Cardiac septum (tissue), 1 donor: ENCODE results near the gene ABCB6. TPM values are rescaled to one million over a fixed set of nuclear protein-coding genes. Genes with fewer than 3 reads are reported as not detected.

Source experiments
- DNase-seq: peaks from one replicate; pipeline ENCODE4 v3.0.0-alpha.2; 2020; ENCODE audit warnings: low spot score
- intact Hi-C: fragments of 100-400 bp; cut with DNase I; formaldehyde crosslinking; loops from one replicate; pipeline ENCODE4 v1.14.0; 2022
- total RNA-seq: library from RNA; stranded (reverse); fragmentation: NEBNext Ultra II Directional; extraction: Animal tissue kit (Norgen Biotek cat#: 25700); gene quantifications from one replicate; pipeline ENCODE4 v1.2.1, GENCODE V29; 2021
- donor health status: DM: no; HTN: no; CAD: no.

ABCB6 gene
- total RNA-seq, 1 donor from 2014 or later = 17.4 TPM

DNA sequence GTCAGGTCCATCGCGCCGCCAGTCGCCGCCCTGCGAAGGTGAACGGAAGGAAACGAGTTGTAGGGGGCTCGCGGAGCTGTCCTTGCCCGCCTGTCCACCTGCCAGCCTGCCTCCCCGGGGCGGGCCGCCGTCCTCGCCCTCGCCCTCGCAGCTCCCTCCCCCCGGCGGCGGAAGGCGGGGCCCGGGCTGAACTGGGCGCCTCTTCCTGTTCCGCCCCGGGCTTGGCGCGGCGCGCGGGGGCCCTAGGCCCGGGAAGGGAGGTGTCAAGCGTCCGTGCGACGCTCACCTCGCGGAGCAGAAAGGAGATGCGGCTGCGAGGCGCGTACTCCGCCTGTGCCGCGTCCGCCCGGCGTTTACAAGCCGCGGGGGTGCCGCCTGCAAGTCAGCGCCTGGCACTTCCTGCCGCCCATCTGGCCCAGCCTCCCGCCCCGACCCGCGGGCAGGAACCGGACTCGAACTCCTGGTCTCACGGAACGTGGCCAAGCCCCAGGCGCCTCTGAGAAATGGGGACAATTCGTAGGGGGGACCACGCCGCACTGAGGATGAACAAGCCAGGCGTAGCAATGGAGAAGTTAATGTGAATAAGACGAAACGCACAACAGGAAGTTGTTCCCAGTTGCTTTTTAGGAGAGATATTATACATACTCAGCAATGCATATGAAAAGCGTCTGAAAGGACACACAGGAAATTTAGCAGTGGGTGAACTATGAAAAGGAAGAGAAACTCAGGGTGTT is 41.8 kb downstream of the ABCB6 start, which contains the start of gene CNPPD1:
Gene CNPPD1 (minus strand): TSS at position 108 of the 734 bp plus-strand sequence. CDS start 97 bp downstream, at position 11.
- intact Hi-C loops = loop anchor here (1.0 to 5.0 kb wide), 5 partner anchors 17 to 210 kb away; partner anchors contain the start of genes DNAJB2, DNPEP, NHEJ1 and ZFAND2B
- peak; percentile 94 for DNase-seq

DNA sequence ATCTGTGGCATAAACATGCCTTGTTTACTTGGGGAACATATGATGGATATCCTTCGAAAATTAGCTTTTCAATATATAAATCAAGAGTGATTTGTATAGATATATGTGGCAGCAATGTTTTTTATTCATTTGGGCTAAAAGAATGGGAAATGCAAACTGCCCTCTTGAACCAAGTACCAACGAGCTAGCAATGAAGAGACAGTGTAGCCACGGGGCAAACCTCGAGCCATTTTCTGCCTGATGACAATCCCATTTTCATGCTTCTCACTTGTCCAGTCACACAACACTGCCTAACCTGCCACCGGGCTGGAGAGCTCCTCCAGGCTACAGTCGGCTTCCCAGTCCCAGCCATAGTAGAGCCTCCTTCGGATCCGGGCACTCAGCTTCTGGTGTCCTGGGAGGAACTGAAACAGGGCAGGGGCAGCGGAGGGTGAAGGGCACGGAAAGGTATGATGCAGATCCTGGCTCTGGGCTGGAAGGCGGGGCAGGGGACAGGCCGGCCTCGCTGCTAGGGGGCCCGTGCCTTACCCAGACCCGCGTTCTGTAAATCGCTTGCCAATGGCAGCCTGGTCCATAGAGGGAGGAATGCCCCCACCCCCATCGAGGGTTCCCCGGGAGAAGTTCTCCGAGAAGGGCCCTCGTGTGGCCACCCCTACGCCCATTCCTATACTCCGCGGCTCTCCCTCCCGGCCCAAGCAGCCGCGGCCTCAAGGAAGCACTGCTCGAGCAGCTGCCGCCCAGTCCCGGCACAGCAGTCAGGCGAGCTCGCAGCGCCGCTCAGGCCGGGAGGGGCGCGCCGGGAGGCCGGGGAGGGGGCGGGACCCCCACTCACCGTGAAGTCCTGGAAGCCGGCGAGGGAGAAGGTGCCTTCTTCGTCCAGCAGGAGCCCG is 42.6 kb downstream of the ABCB6 start:
- intact Hi-C loops = loop anchor here (1.0 to 5.0 kb wide), 3 partner anchors 31 to 211 kb away; partner anchors contain the start of genes DNPEP and ZFAND2B
- peak; percentile 80 for DNase-seq

DNA sequence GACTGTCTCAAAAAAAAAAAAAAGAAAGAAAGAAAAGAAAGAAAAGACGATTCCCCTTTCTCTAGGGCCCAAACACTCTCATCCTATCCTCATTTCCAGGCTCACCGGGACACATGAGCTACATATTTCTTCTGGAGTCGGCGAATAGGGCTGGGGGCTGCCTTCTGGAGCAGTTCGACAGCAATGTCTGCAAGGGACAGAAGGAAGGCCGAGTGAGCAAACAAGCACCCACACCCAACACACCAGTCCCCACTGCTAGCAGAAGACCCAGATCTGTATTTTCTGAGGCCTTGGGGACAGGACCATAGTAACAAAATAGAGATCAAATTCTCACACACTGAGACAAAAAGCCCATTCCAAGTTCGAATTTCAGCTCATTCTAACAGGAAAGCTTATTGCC is 43.3 kb downstream of the ABCB6 start:
- DNase-seq = no peak
- intact Hi-C loops = loop anchor here (5.0 kb wide), 1 partner anchor 212 kb away; the partner anchor contains the start of gene DNPEP

DNA sequence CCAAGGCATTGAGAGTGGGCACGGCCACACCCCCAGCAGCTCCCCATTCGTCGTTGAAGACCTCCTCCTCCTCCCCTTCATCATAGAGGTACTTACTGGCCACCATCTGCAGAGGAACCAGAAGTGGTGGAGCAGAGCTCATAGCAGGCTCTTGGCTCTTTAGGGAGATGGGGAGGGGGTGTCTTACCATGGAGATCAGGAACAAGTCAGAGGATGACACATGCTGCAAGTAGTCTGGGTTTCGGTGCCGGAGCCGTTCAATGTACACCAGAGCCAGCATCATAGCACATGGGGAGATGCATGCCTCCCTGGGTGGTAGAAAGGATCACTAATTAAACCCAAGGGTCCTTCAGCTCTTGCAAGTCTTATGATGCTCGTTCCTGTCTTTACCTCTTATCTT is 44.0 kb downstream of the ABCB6 start:
- no peak for DNase-seq
- intact Hi-C loops = loop anchor here (5.0 kb wide), 1 partner anchor 212 kb away; the partner anchor contains the start of gene DNPEP

DNA sequence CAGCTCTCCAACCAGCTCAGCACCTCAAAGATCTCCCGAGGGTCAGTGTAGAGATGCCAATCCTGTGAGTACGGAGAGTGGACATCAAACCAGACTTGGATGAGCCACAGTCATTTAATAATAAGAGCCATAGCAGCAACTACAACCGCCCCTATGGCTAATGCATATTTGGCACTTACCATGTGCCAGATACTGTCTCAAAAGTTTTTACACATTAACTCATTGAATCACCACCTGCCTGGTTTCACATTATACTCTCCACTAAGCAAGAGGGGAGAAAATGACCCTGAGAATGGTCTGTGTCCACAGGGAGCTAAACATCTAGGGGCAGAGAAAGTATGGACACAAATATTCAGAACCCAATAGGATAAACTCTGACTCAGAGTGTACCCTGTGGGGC is 44.6 kb downstream of the ABCB6 start:
- intact Hi-C loops = no loop called here
- DNase-seq = no peak

DNA sequence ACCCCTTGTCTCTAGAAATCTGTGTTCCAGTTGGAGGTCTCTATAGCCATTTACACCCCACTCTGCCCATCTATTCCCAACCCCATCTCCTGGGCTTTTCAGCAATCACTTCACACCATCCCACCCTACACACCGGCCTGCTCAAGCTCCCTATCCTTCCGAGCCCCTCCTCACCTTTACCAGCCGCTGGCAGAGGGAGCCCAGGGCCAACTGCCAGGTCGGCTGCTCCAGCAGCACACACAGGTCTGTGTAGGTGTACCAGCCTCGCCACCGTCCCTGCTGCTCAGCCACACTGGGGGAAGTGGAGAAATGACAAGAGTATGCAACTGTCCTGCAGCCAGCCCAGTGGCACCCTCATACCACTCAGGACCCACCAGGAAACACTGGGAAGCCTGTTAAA is 45.6 kb downstream of the ABCB6 start:
- intact Hi-C loops = no loop called here
- DNase-seq = no peak

DNA sequence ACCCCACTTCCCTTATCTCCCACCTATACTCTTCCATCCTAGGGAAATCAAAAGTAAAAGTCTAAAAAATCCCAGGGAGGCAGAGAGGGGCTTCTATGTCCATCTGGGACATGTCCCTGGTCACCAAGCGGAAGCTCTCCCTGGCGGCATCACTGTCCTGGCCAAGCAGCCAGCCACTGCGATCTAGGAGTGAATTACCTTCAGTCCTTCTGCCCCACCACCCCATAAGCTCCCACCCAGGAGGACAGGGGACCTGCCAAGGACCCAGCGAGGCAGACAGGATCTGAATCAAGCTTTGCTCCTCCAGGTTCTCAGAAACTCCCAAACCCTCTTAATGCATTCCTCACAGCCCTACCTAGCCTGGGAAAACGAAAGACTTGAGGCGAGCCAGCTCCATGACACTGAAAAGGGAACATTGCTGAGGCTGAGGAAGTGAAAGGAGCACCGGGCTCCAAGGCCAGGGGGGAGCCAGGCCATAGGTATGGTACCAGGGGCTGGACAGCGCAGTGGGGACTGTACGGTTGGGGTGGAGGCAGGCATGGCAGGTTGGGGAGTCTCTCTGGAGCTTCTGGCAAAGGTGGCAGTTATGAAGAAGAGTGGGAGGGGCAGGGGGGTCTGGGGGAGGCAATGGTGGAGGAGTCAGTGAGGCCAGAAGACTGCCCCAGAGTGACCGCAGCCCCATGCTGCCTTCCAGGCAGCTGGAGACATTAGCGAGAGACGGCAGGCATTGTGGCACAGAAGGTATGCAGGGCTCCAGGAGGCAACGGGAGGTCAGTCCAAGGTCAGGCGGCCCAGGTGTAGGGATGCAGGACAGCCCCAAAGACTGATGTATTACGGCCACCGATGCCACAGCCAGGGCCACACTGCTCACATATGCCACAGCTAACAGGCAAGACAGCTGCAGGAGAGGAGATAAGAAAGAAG is 46.3 kb downstream of the ABCB6 start:
- no peak for DNase-seq
- intact Hi-C loops = no loop called here

DNA sequence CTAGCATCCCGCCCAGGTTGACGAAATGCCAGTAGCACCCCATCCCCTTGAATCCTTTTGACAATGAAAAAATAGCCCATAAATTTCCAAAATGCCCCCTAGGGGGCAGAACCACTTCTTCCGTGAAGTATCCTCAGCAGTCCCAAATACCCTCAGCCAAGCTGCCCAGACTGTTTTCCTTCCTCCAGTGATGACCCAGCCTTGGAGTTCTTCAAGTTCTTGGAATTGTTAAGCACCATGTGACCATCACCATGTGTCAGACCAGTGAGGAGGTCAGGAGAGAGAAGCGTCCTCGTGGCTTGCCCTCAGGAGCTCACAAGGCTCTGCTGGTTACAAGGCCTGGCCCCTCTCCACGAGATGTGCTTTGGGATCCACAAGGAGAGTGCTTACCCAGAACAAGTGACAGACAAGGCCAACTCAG is 47.5 kb downstream of the ABCB6 start:
- intact Hi-C loops = no loop called here
- DNase-seq = no peak

DNA sequence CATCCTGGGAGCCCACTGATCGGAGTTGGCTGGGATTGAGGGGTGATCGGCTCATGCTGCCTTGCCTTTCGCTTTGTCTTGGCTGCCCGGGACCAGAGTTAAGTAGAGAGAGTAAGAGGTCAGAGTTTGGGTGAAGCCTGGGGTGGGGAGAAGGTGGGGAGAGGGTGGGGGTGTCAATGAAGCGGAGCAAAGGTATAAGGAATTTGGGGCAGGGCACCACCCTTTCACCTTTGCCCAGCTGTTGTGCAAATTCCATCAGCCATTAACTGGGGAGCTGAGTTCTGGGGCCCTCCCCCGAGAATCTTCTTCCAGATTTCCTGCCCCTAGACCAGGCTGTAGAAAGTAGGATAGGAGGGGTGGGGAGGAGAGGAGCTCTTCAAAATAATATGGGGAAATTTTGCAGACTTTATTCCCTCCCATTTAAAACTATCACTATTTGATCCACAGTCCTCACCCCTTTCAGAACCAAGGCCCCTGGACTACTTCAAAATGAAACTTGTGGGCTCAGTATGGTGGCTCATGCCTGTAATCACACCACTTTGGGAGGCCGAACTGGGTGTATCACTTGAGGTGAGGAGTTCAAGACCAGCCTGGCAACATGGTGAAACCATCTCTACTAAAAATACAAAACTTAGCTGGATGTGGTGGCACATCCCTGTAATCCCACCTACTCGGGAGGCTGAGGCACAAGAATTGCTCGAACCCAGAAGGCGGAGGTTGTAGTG is 48.7 kb downstream of the ABCB6 start, which contains the start of gene SLC23A3:
Gene SLC23A3 (minus strand): TSS at position 100 of the 725 bp plus-strand sequence. CDS start 45 bp downstream, at position 55.
- no peak for DNase-seq
- intact Hi-C loops = no loop called here

DNA sequence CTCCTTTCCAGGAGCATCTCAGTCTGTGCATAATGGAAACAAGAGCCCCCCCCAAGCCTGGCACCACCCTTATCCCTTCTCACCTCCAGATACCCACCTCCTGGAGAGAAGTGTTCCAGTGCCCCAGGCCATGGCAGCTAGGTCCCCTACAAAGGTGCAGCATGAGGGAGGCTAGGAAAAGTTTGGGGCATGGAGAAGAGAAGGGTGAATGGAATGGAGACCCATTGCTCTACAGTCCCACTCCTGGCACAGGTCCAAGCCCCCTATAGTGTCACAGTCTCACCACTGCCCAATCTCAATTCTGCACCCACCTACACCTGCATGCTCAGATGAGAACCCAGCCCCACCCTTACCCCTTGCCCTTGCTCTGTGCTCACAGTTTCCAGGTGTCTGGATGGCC is 49.8 kb downstream of the ABCB6 start:
- intact Hi-C loops = no loop called here
- DNase-seq = no peak

DNA sequence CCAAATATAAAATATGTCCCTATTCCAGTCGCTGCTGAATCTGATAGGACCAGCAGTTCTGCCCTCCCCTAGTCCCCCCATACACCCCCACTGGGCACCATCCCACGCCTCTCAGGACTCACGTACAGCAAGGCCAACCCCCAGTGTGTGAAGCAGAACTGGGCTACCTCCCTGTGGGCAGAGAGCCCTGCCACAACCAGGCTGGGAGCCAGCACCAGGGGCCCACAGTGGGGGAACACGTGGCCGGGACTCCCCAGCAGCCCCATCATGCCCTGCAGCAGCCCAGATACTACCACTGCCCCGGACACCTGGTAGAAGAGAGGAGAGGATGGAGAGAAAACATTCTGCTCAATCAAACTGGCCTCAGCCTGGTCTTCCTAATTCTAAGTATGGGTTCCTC is 50.2 kb downstream of the ABCB6 start:
- intact Hi-C loops = no loop called here
- no peak for DNase-seq

DNA sequence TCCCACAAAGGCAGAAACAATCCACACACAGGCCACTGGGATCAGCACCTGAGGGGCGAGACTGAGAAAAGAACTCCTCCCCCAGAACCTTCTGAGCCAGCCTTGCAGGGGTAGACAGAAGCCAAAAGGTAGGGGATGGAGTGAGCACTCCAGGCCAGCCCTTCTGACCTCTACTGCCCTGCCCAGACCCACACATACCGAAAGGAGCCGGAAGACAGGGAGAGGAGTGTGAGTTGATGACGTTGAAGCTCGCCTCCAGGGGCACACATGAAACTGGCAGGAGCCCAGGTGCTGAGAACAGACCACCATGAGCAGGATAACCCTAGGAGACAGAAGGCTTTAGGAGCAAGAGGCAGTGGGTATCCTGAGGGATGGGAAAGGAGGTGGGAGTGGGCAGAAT is 50.8 kb downstream of the ABCB6 start:
- intact Hi-C loops = no loop called here
- DNase-seq = no peak

DNA sequence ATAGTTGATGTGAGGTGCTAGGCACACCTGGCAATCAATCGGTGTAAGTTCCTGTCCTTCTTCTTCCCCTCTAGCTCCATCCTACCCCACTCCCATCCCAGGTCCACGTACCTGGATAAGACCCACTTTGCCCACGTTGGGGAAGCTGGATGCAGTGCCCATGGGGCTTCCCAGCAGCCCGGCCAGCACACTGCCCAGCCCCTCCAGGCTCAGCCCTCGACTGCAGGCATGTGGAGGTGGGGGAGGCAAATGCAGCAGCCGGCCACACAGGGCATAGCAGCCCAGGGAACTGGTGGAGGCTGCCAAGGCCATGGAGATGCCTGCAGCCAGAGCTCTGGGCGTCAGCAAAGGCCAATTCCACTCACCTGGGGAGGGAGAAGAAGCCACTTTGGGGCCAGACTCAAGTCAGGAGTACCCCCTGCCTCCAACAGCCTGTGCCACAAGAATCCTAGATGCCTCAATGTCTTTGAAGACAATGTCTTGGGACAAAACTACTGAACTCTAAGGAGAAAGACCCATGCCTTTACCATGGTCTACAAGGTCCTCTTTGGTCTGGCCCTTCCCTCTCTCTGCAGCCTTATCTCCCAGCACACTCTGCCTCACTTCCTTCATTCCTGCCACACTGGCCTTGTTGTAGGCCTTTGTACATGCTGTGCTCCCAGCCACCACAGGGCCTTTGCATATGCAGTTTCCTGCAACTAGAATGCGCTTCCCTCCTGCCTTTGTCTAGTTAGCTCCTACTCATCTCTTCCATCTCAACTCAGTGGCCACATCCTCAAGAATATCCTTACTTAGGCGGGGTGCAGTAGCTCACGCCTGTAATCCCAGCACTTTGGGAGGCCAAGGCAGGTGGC is 53.5 kb downstream of the ABCB6 start:
- intact Hi-C loops = no loop called here
- no peak for DNase-seq

DNA sequence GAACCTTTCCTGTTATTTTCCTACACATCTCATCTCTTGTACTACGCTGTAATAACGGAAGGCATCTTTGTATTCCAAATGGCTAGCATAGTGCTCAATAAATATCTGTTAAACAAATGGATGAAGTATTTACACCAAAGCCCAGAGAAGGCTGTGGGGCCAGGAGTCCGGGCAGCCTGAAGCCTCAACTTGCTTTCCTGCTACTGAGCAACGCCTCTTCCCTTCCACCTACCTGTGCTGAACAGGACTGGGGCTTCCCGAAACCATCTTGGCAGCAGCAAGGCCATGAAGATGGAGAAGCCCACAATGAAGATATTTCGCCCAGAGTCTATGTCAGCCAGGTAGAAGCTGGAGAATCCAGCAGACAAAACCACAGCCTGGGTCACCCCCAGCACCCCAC is 55.6 kb downstream of the ABCB6 start:
- intact Hi-C loops = no loop called here
- no peak for DNase-seq

DNA sequence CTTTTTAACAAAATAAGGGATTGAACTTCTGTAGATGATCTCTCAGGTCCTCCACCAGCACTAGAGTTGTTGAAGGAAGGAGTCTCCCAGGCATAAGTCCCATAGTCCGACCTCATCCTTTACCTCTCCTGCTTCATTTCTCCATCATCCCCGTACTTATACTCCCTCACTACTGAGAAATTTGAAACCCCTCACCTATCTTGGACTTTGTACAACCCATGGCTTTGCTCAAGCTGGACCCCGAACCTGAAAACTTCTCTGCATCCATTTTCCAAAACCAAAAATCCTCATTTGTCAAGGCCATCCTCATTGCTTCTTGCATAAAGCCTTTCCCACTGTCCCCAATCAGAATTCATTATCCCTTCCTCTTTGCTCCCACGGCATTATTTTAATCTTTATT is 57.7 kb downstream of the ABCB6 start:
- intact Hi-C loops = no loop called here

DNA sequence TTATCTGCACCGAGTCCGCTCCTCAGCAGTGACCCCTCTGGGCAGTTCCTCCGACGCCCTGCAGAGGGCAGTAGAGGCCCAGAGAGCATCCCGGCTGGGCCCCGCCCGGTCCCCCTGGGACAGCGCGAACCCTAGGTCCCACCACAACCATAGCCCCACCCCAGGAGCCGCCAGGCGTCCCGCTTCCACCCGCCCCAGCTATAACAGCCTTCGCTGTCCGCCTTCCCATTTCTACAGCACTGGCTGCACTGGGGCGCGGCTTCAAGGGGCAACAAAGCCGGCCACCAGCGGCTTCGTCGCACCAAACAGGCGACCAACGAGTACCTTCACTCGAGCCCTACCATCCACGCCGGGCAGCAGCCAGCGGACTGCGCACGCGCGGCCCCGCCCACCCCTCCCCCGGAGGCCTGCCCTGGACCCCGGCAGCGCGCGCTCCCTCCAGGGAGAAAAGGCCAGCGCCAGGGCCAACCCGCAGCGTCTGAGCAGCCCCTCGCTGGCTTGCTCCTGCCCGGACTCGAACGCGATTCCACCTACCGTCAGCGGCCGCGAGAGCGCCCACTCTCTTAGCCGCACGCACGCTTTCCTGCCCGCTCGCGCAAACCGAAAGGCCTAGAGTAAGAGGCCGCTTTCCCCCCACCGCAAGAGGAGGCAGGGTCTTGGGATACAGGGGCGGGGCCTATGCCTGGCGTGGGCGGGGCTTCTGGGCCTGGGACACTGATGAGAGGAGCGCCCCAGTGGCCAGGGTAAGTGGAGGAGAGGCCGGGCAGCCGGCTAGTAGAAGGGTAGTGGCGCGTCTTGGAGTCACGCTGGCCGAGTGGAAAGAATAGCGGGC is 58.4 kb downstream of the ABCB6 start, which contains the start of gene NHEJ1:
Gene NHEJ1 (minus strand): TSS at position 630 of the 832 bp plus-strand sequence. CDS start 2,453 bp downstream, outside the sequence.
- DNase-seq = peak; percentile 97
- intact Hi-C loops = loop anchor here (1.0 kb wide), 3 partner anchors 17 to 135 kb away; partner anchors contain the start of gene ZFAND2B

More for the DNA sequence above, 57.7 kb downstream of the ABCB6 start:
- DNase-seq = no peak
